Cerebellar nuclear complex (tissue), 1 donor: Measurements from ENCODE around the gene N4BP2L1.

Source experiments
- DNase-seq, 2 experiments: peaks; one replicate each; lab custom pipeline; 2025; lab: John Stamatoyannopoulos, UW

The N4BP2L1 gene

GRCh38 chr13:32431361-32431760, 3.4 kb upstream of the N4BP2L1 start:
- DNase-seq: no peak

DNA sequence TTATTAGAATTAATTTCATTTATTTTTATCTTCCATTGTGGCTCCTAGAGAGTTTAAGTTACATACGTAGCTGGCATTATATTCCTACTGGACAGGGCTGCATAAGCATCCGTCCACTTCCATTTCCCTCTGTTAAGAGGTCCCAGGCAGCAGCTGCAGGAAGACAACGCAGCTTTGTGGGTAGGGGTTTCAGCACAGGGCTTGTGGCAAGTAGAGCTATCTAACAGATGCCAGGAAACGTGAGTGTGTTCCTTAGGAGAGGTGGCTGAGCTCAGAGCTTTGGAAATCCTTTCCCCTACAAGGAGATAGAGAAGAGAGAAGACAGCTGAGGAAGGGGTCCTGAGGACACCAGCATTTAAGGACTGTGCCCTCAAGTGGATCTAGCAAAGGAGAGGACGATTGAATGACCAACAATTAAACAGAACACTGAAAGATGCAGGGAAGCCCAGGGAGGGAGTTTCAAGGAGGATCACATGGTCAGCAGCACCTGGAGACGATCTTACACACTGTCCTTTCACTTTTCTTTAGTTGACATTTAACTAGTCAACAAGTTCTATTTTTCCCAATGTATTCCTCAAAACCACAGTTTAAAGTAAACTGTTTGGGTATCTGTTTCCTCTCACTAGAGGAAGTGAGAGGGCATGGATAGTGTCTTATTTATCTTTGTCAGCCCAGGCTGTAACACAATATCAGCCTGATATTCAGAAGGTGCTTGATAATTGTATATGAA, 2.3 kb upstream of the N4BP2L1 start:
- DNase-seq: no peak

DNA sequence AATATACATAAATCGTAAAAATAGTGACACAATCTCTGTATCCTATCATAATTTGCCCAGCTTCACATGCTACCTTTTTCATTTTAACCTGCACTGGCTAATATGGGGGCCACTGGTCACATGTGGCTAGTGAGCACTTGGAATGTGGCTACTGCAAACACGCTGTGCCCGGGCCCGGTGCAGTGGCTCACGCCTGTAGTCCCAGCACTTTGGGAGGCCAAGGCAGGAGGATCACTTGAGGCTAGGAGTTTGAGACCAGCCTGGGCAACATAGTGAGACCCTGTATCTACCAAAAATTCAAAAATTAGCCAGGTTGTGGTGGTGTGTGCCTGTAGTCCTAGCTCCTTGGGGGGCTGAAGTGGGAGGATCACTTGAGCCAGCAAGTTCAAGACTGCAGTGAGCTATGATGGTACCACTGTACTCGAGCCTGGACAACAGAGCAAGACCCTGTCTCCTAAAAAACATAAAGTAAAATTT, 1.5 kb upstream of the N4BP2L1 start:
- no peak for DNase-seq

- no peak for DNase-seq
These were observed 877 bp upstream of the N4BP2L1 start for GRCh38 chr13:32428581-32429432.

DNA sequence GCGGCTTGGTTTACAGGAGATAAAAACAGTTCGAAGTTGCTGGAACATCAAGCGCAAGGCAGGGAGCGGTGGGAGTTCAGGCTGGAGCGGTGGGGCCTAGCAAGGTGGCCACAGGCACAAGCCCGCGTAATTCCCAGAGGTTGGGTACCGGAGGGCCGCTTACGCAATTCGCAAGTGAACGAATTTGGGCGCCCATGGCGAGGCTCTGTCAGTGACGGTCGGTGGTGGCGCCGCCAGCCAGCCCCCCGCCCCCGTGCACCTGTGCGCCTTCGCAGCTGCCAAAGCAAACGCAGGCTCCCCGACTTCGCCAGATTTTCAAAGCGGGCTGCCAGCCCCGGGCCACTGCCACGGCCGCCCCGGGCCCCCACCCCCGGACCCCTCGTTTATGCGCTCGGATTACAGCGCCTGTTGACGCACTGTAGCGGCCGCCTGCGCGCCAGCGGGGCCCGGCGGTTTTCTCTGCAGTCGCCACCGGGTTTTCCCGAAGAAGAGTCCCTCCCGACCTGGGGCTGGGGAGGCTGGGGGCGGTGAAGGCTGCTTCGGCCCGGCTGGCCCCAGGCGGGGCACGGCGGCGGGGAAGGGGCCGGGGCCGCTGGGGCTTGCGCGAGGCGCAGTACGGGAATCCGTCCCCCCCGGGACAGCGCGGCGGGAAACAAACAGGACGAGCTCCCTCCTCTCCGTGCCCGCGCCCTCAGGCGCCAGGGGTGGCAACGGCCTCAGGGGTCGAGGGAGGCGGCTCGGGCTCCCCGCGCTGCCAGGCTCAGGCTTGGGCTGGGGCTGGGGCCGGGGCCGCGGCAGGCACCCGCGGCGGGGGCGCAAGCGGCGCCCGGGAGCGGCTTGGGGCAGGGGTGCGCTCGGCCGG, 709 bp downstream of the N4BP2L1 start:
- DNase-seq: no peak

GRCh38 chr13:32426191-32426989, 1.5 kb downstream of the N4BP2L1 start:
- DNase-seq: no peak

GRCh38 chr13:32425158-32425557, 2.8 kb downstream of the N4BP2L1 start:
- DNase-seq: no peak

DNA sequence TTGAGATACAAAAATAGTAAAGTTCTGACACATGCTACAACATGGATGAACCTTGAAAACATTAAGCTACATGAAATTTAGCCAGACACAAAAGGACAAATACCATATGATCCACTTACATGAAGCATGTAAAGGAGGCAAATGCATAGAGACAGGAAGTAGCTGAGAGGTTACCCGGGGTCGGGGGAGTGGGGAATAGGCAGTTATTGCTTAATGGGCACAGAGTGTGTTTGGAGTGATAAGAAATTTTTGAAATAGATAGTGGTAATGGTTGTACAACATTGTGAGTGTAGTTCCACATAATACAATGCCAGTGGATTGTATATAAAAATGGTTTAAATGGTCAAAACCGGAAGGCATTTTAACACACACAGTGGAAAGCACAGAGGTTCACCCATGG, 4.3 kb downstream of the N4BP2L1 start:
- DNase-seq: no peak

DNA sequence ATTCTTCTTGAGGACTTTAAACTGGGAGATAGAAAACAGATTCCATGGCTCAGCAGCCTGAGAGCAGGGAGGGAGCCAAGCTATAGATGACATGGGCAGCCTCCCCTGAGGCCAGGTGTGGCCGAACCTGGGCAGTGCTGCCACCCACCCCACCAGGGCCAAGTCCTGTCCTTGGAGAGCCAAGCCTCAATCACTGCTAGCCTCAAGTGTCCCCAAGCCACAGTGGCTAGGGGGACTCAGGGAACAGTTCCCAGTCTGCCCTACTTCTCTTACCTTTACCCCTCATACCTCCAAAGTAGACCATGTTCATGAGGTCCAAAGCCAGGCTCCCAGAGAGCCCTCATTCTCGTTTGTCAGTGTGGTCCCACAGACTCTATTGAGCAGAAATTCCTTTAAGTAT, 8.1 kb downstream of the N4BP2L1 start:
- DNase-seq: no peak

- no peak for DNase-seq
These were observed 9.9 kb downstream of the N4BP2L1 start for GRCh38 chr13:32417995-32418394.

DNA sequence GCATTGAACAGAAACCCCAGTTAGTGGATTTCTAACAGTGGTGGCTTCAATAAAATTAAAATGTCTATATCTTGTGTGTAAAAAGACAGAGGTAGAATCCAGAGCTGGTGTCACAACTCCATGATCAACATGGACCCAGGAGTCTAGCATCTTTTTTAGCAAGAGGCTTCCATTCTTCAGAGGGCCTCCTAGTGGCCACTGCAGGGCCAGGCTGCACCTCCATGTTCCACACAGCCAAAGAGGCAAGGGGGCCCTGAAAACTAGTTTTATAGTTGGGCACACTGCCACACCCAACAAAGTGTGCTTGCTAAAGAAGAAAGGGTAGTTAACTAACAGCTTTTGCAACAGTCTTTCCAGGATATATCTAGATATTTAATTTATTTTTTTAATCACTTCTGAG, 12.9 kb downstream of the N4BP2L1 start:
- DNase-seq: no peak

GRCh38 chr13:32414580-32414979, 13.3 kb downstream of the N4BP2L1 start:
- DNase-seq: no peak

GRCh38 chr13:32413284-32413683, 14.6 kb downstream of the N4BP2L1 start:
- DNase-seq: no peak

GRCh38 chr13:32409561-32410421, 18.1 kb downstream of the N4BP2L1 start:
- no peak for DNase-seq

DNA sequence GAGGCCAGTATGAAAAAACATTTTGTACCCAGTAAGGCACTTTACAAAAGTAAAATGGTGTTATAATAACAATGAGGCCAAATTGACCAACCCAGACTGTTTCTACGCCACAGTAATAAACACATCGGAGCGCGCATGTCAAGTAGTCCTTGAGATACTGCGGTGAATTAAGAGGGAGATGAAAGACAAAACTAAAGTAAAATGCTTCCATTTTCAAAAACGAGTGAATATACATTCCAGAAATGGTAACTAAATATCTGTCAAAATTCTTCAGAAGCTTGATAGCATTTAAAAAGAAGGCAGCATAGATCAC, 19.0 kb downstream of the N4BP2L1 start:
- DNase-seq: no peak

GRCh38 chr13:32408296-32409000, 19.5 kb downstream of the N4BP2L1 start:
- no peak for DNase-seq

GRCh38 chr13:32407854-32408253, 20.1 kb downstream of the N4BP2L1 start:
- no peak for DNase-seq

GRCh38 chr13:32403108-32403507, 24.8 kb downstream of the N4BP2L1 start:
- no peak for DNase-seq

- no peak for DNase-seq
These were observed 36.8 kb downstream of the N4BP2L1 start for GRCh38 chr13:32391101-32391619.

- no peak for DNase-seq
These were observed 37.4 kb downstream of the N4BP2L1 start for GRCh38 chr13:32390484-32390883.
